ENCODE measurements around the gene VGLL3. TPM values are rescaled to one million over a fixed set of nuclear protein-coding genes. Genes with fewer than 3 reads are reported as not detected.
"Not testable (repeated sequence)": the region's sequence is repeated elsewhere in the genome, so short reads cannot be mapped to it uniquely, and the experiment has no call there.

The VGLL3 gene
- total and polyA plus RNA-seq, 3 donors from 2014 or later: 8.3 to 27.6 (median 14.3) TPM

DNA sequence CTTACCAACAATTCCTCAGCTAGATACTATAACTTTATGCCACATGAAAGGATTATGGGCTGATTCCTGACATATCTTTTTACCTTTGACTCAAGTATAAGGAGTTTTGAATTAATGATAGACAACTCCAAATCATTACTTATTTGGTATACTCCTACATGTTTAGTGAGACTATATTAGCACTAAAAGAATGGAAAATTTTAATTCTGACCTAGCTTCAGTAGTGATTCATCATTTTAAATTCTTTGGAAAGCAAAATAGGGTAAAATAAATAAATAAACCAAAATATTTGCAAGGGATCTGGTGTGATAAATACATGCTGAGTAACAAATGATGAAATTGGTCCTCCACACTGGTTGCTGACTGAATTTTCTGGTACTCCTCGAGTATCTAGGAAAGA, 42.3 kb upstream of the VGLL3 start:
- DNase-seq: no peak
- no peak overlapping the region for H3K4me3 ChIP-seq
- no peaks in the 10 kb centered on the region for H3K4me1 ChIP-seq
- intact Hi-C loops (cut with DNase I; ENCODE audit: low total_unique reads): no loop called here
- 71 to 82% methylated on average over 1 of the region's 1 CpG for WGBS, 2 donors
- H3K36me3 ChIP-seq (ENCODE audit: low read depth, missing control alignments): no peaks in the 10 kb centered on the region
- no peak overlapping the region for H3K27ac ChIP-seq
- H3K27me3 ChIP-seq: no peaks in the 10 kb centered on the region
- H3K9me3 ChIP-seq: no peaks in the 10 kb centered on the region
- TF ChIP-seq, protein P1, sequence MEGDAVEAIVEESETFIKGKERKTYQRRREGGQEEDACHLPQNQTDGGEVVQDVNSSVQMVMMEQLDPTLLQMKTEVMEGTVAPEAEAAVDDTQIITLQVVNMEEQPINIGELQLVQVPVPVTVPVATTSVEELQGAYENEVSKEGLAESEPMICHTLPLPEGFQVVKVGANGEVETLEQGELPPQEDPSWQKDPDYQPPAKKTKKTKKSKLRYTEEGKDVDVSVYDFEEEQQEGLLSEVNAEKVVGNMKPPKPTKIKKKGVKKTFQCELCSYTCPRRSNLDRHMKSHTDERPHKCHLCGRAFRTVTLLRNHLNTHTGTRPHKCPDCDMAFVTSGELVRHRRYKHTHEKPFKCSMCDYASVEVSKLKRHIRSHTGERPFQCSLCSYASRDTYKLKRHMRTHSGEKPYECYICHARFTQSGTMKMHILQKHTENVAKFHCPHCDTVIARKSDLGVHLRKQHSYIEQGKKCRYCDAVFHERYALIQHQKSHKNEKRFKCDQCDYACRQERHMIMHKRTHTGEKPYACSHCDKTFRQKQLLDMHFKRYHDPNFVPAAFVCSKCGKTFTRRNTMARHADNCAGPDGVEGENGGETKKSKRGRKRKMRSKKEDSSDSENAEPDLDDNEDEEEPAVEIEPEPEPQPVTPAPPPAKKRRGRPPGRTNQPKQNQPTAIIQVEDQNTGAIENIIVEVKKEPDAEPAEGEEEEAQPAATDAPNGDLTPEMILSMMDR (IDR thresholded peaks at IDR 0.05): no peak
- no peak for TF ChIP-seq POLR2A (IDR thresholded peaks at IDR 0.05)

DNA sequence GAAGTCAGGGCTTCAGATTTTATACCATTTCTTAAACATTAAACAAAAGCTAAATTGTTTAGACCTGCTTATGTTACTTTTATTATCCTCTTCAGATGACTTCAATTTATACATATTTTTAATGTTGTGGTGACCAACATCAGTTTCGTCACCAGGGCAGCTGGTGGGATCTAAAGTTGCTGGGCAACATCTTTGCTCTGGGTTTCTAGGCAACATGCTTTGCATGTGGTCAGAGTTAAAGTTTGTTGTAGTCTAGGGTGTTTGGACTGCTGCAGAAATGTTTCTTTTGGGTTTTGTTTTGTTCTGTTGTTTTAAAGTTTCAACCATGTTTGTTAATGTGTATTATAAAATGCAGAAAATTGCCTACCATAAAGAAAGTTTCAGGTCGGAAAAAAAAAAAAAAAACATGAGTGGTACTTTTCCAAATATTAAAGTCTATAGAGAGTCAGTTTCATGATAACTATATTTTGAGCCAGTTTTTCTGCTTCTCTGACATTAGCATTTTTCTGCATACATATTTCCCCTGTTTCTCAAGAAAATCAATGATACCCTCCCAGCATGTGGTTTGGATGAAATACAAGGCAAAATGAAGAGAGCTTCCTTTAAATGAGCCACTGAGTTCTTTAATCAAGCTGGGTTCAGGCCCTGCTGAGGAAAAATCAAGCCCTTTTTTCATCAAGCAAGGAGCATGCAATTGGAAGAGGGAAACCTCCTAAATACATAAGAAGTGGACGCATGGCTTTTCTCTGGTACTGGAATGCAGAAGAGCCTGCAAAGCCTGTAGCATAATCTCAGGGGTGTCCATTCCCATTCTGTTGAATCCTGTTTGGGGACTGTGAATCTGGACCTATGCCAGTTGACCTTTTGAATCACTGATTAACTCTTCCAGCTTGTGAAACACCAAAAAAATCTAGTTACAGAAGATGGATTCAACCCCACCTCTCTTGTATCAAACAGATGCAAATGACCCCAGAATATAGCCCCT, 35.0 kb upstream of the VGLL3 start:
- 76 to 82% methylated on average over 3 of the region's 3 CpGs for WGBS, 2 donors
- DNase-seq: no peak
- Histone ChIP-seq H3K4me3 (no peak overlapping the region), H3K4me1 (no peaks in the 10 kb centered on the region), H3K27me3 (no peaks in the 10 kb centered on the region), H3K9me3 (no peaks in the 10 kb centered on the region), H3K27ac (no peak overlapping the region), H3K36me3 (ENCODE audit: low read depth, missing control alignments) (no peaks in the 10 kb centered on the region)
- intact Hi-C loops (cut with DNase I; ENCODE audit: low total_unique reads): no loop called here
- no peak for TF ChIP-seq POLR2A (IDR thresholded peaks at IDR 0.05)
- TF ChIP-seq, protein P1 (IDR thresholded peaks at IDR 0.05): no peak

DNA sequence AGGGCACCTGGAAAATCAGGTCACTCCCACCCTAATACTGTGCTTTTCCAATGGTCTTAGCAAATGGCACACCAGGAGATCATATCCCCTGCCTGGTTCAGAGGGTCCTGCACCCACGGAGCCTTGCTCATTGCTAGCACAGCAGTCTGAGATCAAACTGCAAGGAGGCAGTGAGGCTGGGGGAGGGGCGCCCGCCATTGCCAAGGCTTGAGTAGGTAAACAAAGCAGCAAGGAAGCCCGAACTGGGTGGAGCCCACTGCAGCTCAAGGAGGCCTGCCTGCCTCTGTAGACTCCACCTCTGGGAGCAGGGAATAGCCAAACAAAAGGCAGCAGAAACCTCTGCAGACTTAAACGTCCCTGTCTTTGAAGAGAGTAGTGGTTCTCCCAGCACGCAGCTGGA, 26.4 kb upstream of the VGLL3 start:
- H3K27me3 ChIP-seq; intact Hi-C loops (cut with DNase I; ENCODE audit: low total_unique reads); H3K27ac ChIP-seq; H3K9me3 ChIP-seq; H3K4me1 ChIP-seq; H3K4me3 ChIP-seq; DNase-seq; H3K36me3 ChIP-seq (ENCODE audit: low read depth, missing control alignments): not testable (repeated sequence)
- 77 to 89% methylated on average over 5 to 6 of the region's 6 CpGs for WGBS, 2 donors

DNA sequence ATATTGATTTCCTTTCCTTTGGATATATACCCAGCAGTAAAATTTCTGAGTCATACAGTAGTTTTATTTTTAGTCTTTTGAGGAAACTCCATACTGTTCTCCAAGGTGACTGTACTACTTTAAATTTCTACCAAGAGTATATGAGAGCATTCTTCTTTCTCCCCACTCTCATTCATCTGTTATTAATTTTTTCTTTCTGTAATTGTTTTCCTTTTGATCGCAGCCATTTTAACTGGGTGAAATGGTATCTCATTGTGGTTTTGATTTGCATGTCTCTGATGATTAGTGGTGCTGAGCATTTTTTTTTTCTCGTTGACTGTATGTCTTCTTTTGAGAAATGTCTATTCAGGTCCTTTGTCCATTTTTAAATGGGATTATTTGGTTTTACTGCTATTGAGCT, 18.3 kb upstream of the VGLL3 start:
- Histone ChIP-seq H3K4me1 (no peaks in the 10 kb centered on the region), H3K9me3 (no peaks in the 10 kb centered on the region), H3K36me3 (ENCODE audit: low read depth, missing control alignments) (no peaks in the 10 kb centered on the region), H3K4me3 (no peak overlapping the region), H3K27me3 (no peaks in the 10 kb centered on the region), H3K27ac (no peak overlapping the region)
- WGBS, 2 donors: 42 to 66% methylated on average over 2 of the region's 2 CpGs
- intact Hi-C loops (cut with DNase I; ENCODE audit: low total_unique reads): no loop called here
- TF ChIP-seq POLR2A (IDR thresholded peaks at IDR 0.05): no peak
- TF ChIP-seq, protein P1 (IDR thresholded peaks at IDR 0.05): no peak
- DNase-seq: no peak

DNA sequence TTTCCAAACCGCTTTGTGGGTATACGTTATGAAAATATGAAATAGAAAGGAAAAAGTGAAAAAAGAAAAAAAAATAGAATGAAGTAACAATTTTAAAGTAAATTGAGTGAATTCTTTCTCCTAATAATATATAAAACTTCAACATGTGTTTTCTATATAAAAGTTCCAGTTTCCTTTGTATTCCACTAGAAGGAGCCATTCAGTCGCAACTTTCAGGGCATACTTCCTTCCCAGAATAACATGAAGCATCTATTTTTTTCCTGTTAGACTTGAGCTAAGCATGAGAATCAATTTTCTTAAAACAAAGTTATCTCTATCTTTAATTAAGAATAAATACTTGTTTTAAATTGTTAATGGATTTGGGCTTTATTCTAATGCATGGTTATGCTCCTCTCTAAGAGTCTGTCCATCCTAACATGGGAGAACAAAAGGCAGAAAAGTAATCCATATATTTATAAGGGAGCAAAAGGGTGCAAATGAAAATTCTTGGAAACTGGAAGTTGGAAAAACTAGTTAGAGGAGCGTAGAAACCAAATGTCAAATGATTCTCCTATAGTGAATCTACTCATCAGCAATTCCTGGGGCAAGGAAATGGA, 16.0 kb upstream of the VGLL3 start:
- no peak for DNase-seq
- Histone ChIP-seq H3K36me3 (ENCODE audit: low read depth, missing control alignments) (no peaks in the 10 kb centered on the region), H3K4me1 (no peaks in the 10 kb centered on the region), H3K4me3 (no peak overlapping the region), H3K27ac (no peak overlapping the region), H3K9me3 (no peaks in the 10 kb centered on the region), H3K27me3 (no peaks in the 10 kb centered on the region)
- intact Hi-C loops (cut with DNase I; ENCODE audit: low total_unique reads): no loop called here
- TF ChIP-seq, protein P1 (IDR thresholded peaks at IDR 0.05): peak in 1 of 3 experiments; percentile 23
- TF ChIP-seq POLR2A (IDR thresholded peaks at IDR 0.05): no peak
- WGBS, 2 donors: 57 to 66% methylated on average over 4 of the region's 4 CpGs
